ENCODE data around the gene KRTAP12-2.
"Not testable (repeated sequence)": the region's sequence is repeated elsewhere in the genome, so short reads cannot be mapped to it uniquely, and the experiment has no call there.

The KRTAP12-2 gene

GRCh38 chr21:44681152-44681551 is 14.4 kb upstream of the KRTAP12-2 start:
- Histone ChIP-seq H3K4me1 (ENCODE audit: control insufficient read depth, insufficient read depth, low read length) (peaks cover 3% of the 10 kb centered on the region; the same call in 1 of the 2 replicates), H3K27ac (ENCODE audit: low read depth, low read length) (no peak overlapping the region), H3K36me3 (ENCODE audit: control insufficient read depth, insufficient read depth, low read length) (no peaks in the 10 kb centered on the region), H3K4me3 (ENCODE audit: low read depth, low read length) (no peak overlapping the region), H3K9ac (ENCODE audit: low read depth, low read length) (no peak overlapping the region), H3K9me3 (ENCODE audit: control insufficient read depth, insufficient read depth, low read length) (no peaks in the 10 kb centered on the region), H3K27me3 (ENCODE audit: control insufficient read depth, insufficient read depth, low read length) (no peaks in the 10 kb centered on the region)

GRCh38 chr21:44677881-44678280 is 11.2 kb upstream of the KRTAP12-2 start:
- H3K9me3 ChIP-seq (ENCODE audit: control insufficient read depth, insufficient read depth, low read length): no peaks in the 10 kb centered on the region
- H3K4me3 ChIP-seq (ENCODE audit: low read depth, low read length): no peak overlapping the region
- no peaks in the 10 kb centered on the region for H3K4me1 ChIP-seq (ENCODE audit: control insufficient read depth, insufficient read depth, low read length)
- H3K27me3 ChIP-seq (ENCODE audit: control insufficient read depth, insufficient read depth, low read length): no peaks in the 10 kb centered on the region
- H3K9ac ChIP-seq (ENCODE audit: low read depth, low read length): no peak overlapping the region
- no peaks in the 10 kb centered on the region for H3K36me3 ChIP-seq (ENCODE audit: control insufficient read depth, insufficient read depth, low read length)
- no peak overlapping the region for H3K27ac ChIP-seq (ENCODE audit: low read depth, low read length)

- Histone ChIP-seq H3K9me3 (ENCODE audit: control insufficient read depth, insufficient read depth, low read length) (peaks cover 19% of the 10 kb centered on the region), H3K27ac (ENCODE audit: low read depth, low read length) (no peak overlapping the region), H3K4me1 (ENCODE audit: control insufficient read depth, insufficient read depth, low read length) (no peaks in the 10 kb centered on the region), H3K36me3 (ENCODE audit: control insufficient read depth, insufficient read depth, low read length) (no peaks in the 10 kb centered on the region), H3K27me3 (ENCODE audit: control insufficient read depth, insufficient read depth, low read length) (no peaks in the 10 kb centered on the region), H3K4me3 (ENCODE audit: low read depth, low read length) (no peak overlapping the region), H3K9ac (ENCODE audit: low read depth, low read length) (no peak overlapping the region)
Measured at GRCh38 chr21:44671911-44672310, 5.2 kb upstream of the KRTAP12-2 start.

- H3K27me3 ChIP-seq (ENCODE audit: control insufficient read depth, insufficient read depth, low read length): no peaks in the 10 kb centered on the region
- no peak overlapping the region for H3K4me3 ChIP-seq (ENCODE audit: low read depth, low read length)
- no peaks in the 10 kb centered on the region for H3K36me3 ChIP-seq (ENCODE audit: control insufficient read depth, insufficient read depth, low read length)
- peaks cover 19% of the 10 kb centered on the region for H3K9me3 ChIP-seq (ENCODE audit: control insufficient read depth, insufficient read depth, low read length)
- H3K27ac ChIP-seq (ENCODE audit: low read depth, low read length): no peak overlapping the region
- no peaks in the 10 kb centered on the region for H3K4me1 ChIP-seq (ENCODE audit: control insufficient read depth, insufficient read depth, low read length)
- no peak overlapping the region for H3K9ac ChIP-seq (ENCODE audit: low read depth, low read length)
Measured at GRCh38 chr21:44670642-44671432, 4.1 kb upstream of the KRTAP12-2 start.

- no peaks in the 10 kb centered on the region for H3K36me3 ChIP-seq (ENCODE audit: control insufficient read depth, insufficient read depth, low read length)
- no peak overlapping the region for H3K27ac ChIP-seq (ENCODE audit: low read depth, low read length)
- H3K9me3 ChIP-seq (ENCODE audit: control insufficient read depth, insufficient read depth, low read length): peaks cover 19% of the 10 kb centered on the region
- no peak overlapping the region for H3K4me3 ChIP-seq (ENCODE audit: low read depth, low read length)
- no peaks in the 10 kb centered on the region for H3K4me1 ChIP-seq (ENCODE audit: control insufficient read depth, insufficient read depth, low read length)
- no peak overlapping the region for H3K9ac ChIP-seq (ENCODE audit: low read depth, low read length)
- no peaks in the 10 kb centered on the region for H3K27me3 ChIP-seq (ENCODE audit: control insufficient read depth, insufficient read depth, low read length)
Measured at GRCh38 chr21:44667612-44668011, 885 bp upstream of the KRTAP12-2 start.

- Histone ChIP-seq H3K9ac (ENCODE audit: low read depth, low read length) (no peak overlapping the region), H3K36me3 (ENCODE audit: control insufficient read depth, insufficient read depth, low read length) (no peaks in the 10 kb centered on the region), H3K9me3 (ENCODE audit: control insufficient read depth, insufficient read depth, low read length) (peaks cover 5% of the 10 kb centered on the region; the same call in 1 of the 2 replicates), H3K4me1 (ENCODE audit: control insufficient read depth, insufficient read depth, low read length) (peaks cover 7% of the 10 kb centered on the region), H3K4me3 (ENCODE audit: low read depth, low read length) (no peak overlapping the region), H3K27me3 (ENCODE audit: control insufficient read depth, insufficient read depth, low read length) (no peaks in the 10 kb centered on the region), H3K27ac (ENCODE audit: low read depth, low read length) (no peak overlapping the region)
Measured at GRCh38 chr21:44664691-44665090, 2.0 kb downstream of the KRTAP12-2 start.

- not testable (repeated sequence) for H3K27ac ChIP-seq (ENCODE audit: low read depth, low read length); H3K36me3 ChIP-seq (ENCODE audit: control insufficient read depth, insufficient read depth, low read length); H3K9ac ChIP-seq (ENCODE audit: low read depth, low read length); H3K4me3 ChIP-seq (ENCODE audit: low read depth, low read length); H3K27me3 ChIP-seq (ENCODE audit: control insufficient read depth, insufficient read depth, low read length); H3K9me3 ChIP-seq (ENCODE audit: control insufficient read depth, insufficient read depth, low read length)
- H3K4me1 ChIP-seq (ENCODE audit: control insufficient read depth, insufficient read depth, low read length): peaks cover 18% of the 10 kb centered on the region
Measured at GRCh38 chr21:44661567-44661966, 5.2 kb downstream of the KRTAP12-2 start.

- Histone ChIP-seq H3K36me3 (ENCODE audit: control insufficient read depth, insufficient read depth, low read length) (no peaks in the 10 kb centered on the region), H3K27ac (ENCODE audit: low read depth, low read length) (no peak overlapping the region), H3K4me1 (ENCODE audit: control insufficient read depth, insufficient read depth, low read length) (peaks cover 18% of the 10 kb centered on the region), H3K9ac (ENCODE audit: low read depth, low read length) (no peak overlapping the region), H3K27me3 (ENCODE audit: control insufficient read depth, insufficient read depth, low read length) (no peaks in the 10 kb centered on the region), H3K9me3 (ENCODE audit: control insufficient read depth, insufficient read depth, low read length) (no peaks in the 10 kb centered on the region), H3K4me3 (ENCODE audit: low read depth, low read length) (no peak overlapping the region)
Measured at GRCh38 chr21:44658913-44659595, 7.7 kb downstream of the KRTAP12-2 start.

- Histone ChIP-seq H3K4me1 (ENCODE audit: control insufficient read depth, insufficient read depth, low read length) (peaks cover 18% of the 10 kb centered on the region), H3K27ac (ENCODE audit: low read depth, low read length) (no peak overlapping the region), H3K9me3 (ENCODE audit: control insufficient read depth, insufficient read depth, low read length) (no peaks in the 10 kb centered on the region), H3K9ac (ENCODE audit: low read depth, low read length) (no peak overlapping the region), H3K27me3 (ENCODE audit: control insufficient read depth, insufficient read depth, low read length) (no peaks in the 10 kb centered on the region), H3K4me3 (ENCODE audit: low read depth, low read length) (no peak overlapping the region), H3K36me3 (ENCODE audit: control insufficient read depth, insufficient read depth, low read length) (no peaks in the 10 kb centered on the region)
Measured at GRCh38 chr21:44658541-44658910, 8.2 kb downstream of the KRTAP12-2 start.

GRCh38 chr21:44657635-44658540 is 8.8 kb downstream of the KRTAP12-2 start, which contains the start of gene KRTAP12-3:
Gene KRTAP12-3, plus strand, starts transcription at chr21:44657932. Its CDS starts 48 bp downstream, at chr21:44657980.
- Histone ChIP-seq H3K4me1 (ENCODE audit: control insufficient read depth, insufficient read depth, low read length) (peaks cover 18% of the 10 kb centered on the region), H3K9me3 (ENCODE audit: control insufficient read depth, insufficient read depth, low read length) (no peaks in the 10 kb centered on the region), H3K9ac (ENCODE audit: low read depth, low read length) (no peak within 1 kb of the TSS), H3K36me3 (ENCODE audit: control insufficient read depth, insufficient read depth, low read length) (no peaks in the 10 kb centered on the region), H3K4me3 (ENCODE audit: low read depth, low read length) (no peak within 1 kb of the TSS), H3K27ac (ENCODE audit: low read depth, low read length) (no peak within 1 kb of the TSS), H3K27me3 (ENCODE audit: control insufficient read depth, insufficient read depth, low read length) (no peaks in the 10 kb centered on the region)

All from HUES48 (cell line).